NCI-H2081 treated with DMSO at 0.1 percent for 48 hours (cell line): ENCODE results near the gene VAMP8.
"Not testable (repeated sequence)": the region's sequence is repeated elsewhere in the genome, so short reads cannot be mapped to it uniquely, and the experiment has no call there.

Experiments used
- DNase-seq: peaks from one replicate; lab custom pipeline; 2025; lab: John Stamatoyannopoulos, UW

VAMP8 gene

DNA sequence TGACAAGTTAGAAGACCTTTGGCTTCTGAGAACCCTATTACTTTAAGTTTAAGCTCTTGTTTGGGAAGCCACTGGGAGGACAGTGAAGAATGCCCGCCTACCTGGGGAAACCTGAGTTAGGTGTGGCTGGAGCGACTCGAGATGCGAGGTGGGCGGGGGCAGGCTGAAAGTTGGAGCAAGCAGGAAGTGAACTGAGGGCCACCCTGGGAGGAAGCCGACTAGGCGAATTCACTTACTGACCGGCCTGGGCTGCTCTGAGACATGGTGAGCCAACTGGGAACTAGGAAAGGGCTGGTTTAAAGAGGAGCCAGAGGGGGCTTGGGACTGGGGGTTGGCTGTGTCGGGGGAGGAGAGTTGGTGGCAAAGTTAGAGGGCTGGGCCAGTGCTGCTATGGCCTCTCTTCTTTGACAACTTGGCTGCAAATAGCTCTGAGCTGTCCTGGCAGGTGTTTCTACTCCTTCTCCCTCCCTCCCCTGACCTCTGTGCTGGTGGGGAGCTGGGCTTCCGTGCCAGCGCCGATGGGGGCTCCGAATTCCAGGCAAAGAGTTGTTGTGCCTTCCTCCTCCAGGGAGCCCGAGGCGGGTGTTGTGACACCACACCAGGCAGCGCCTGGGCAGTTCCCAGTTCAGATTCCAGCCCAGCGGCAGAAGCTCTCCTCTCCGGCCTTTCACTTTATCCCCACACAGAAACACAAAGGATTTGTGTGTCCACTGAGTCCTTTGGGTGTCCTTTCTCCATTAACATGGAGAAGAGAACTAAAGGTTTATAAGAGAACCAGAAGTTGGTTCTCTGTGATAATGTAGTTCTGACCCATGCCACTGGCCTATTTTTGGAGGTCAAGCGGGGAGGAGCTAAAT lies at the start of gene VAMP8:
Gene VAMP8 (plus strand): TSS at position 201 of the 857 bp plus-strand sequence. CDS start 61 bp downstream, at position 262.
- no peak for DNase-seq

DNA sequence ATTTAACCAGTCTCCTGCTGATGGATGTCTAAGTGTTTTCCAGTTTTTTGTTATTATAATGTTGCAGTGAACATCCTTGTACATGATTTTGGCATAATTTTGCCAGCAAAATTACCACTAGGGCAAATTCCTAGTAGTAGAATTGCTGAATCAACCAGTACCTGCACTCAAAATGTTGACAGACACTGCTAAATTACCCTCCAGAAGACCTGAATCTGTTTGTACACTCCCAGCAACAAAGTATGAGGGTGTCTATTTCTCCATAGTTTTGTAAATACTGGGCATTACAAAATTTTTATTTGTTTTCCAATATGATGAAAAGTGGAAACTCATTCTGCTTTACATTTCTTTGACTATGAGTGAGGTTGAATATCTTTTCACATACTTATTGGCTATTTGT lies 49.6 kb upstream of the VAMP8 start:
- DNase-seq: no peak

DNA sequence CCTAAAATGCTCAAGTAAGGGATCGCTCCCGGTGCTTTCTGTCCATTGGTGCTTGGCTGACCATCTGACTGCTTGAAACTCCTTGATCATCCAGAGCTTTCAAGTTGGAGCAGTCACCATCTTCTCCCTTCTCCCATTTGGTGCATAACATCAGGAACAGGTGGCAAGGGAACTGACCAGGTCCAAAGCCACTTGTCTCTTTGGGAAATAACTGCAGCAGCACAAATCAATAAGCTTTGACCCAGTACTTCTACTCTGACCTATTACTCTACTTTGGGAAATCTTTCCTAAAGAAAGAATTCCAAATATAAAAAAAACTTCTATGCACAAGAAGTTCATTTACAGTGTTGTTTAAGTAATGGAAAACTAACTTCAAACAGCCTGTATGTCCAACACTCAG lies 49.0 kb upstream of the VAMP8 start:
- DNase-seq: no peak

DNA sequence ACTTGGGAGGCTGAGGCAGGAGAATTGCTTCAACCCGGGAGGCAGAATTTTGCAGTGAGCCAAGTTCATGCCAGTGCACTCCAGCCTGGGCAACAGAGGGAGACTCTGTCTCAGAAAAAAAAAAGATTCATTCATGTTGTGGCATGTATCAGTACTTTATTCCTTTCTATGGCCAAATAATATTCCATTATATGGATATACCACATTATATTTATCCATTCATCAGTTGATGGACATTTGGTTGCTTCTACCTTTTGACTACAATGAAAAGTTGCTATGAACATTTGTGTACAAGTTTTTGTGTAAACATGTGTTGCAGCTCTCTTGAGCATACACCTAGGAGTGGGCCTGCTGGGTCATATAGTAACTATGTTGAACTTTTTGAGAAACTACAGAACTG lies 47.6 kb upstream of the VAMP8 start:
- no peak for DNase-seq

GRCh38 chr2:85531589-85531988 lies 45.8 kb upstream of the VAMP8 start:
- DNase-seq: no peak

DNA sequence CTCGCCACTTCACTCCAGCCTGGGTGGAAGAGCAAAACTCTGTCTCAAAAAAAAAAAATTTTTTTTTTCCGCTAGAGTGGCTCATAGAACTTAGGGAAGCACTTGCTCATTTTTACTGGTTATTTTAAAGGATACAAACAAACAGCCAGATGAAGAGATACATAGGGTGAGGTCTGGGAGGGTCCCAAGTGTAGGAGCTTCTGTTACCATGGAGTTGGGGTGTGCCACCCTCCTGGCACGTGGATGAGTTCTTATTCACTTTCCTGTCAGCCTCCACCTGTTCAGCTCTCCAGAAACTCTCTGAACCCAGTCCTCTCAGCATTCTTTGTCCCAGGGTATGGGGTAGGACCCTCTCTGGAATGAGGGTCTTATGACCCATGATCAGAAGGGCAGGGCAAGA lies 43.3 kb upstream of the VAMP8 start:
- DNase-seq: no peak

GRCh38 chr2:85534881-85535280 lies 42.5 kb upstream of the VAMP8 start:
- DNase-seq: no peak

DNA sequence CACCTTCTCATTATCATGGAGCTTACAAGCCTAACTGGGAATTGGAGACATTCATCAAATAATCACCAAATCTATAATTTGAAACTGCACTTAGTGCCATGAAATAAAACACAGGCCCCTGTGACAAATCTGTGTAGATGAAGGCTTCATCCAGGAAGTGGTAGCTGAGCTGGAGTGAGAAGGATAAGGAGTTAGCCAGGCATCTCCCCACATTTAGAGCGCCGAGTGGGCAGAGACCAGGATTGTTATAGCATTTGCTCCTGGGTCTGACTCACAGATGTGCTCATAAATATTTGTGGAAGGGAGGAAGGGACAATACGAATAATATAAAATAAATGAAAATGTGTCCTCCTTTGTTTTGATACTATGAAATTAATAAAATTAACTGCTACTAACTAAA lies 40.9 kb upstream of the VAMP8 start:
- no peak for DNase-seq

DNA sequence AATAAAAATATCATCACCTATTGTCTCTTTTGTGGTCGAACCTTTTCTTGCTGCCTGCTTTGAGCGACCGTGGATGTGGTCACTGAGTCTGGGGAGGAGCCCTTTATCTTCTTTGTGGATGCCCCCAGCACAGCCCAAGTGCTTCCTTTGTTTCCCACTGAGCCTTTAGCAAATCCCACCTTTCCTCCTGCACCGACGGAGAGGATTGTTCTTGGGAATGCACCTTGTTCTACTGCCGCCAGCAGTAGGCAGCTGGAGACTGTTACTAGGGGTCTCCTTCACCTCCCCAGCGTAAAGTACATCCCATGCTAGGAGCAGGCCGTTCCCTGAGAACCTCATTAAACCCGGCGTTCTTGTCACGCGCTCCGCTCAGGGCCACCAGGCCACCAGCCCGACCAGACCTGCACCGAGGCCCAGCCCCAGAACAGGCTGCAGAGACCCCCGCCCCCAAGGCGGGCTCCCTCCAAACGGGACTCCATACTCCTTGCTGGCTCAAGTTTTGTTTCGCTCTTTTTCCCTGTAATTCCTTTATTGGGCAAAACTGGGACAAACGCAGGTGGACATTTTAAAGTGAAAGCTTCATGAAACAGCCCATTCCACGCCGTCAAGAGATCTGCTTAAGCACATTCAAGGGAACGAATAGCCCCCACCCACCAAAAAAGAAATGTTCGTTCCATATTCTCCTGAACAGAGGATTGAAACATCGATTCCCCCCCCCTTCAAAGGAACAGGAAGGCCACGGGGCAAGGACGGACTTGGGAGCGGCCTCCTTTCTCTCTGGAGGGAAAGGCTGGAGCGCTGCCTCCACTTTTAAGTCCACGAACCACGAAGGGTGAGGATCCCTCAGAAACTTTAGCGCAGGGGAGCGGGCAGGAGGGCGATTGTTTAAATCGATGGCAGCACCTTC lies 39.5 kb upstream of the VAMP8 start:
- DNase-seq: no peak

GRCh38 chr2:85538507-85539360 lies 38.7 kb upstream of the VAMP8 start, which contains the start of gene MAT2A:
MAT2A (plus strand) TSS chr2:85539168; CDS start chr2:85539288, 120 bp downstream.
- DNase-seq: peak; percentile 64

DNA sequence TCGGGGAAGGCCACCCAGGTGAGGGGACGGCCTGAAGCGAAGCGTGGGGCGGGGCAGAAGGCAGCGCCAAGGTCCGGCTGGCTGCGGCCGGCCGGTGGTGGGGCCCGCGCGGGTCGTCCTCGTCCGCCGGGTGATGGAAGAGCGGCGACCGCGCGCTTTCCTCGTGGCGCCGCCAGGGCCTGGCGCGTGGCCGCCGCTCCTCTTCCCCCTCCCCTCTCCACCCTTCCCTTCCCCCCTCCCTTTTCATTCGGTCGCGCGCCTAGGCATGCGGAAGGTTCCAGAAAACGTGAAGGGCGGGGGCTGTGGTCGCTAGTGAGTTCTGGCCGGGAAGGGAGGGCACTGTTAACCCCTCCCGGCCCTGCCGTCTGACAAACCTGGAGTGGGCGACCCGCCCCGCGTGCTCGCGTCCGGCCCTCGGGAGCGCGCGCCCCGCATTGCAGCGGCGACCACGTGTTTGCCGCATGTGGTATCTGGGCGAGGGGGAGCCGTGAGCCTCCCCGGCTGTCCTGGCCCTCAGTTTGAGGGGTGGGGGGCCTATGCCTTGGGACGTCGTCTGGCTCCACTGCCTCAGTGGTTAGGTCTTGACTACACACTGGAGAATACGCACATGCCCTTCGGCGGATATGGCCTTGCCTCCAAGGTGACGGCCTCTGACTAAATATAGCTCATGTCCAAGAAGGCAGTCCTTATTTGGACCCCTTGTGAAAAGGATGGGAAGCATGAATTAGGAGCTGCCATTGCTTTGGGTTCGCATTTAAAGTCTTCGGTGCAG lies 37.8 kb upstream of the VAMP8 start:
- DNase-seq: no peak

GRCh38 chr2:85540133-85540648 lies 37.2 kb upstream of the VAMP8 start:
- DNase-seq: no peak

- no peak for DNase-seq
Measured at GRCh38 chr2:85541262-85541661, 36.1 kb upstream of the VAMP8 start.

- DNase-seq: no peak
Measured at GRCh38 chr2:85541753-85542457, 35.5 kb upstream of the VAMP8 start.

- DNase-seq: no peak
Measured at GRCh38 chr2:85542777-85543176, 34.6 kb upstream of the VAMP8 start.

- DNase-seq: not testable (repeated sequence)
Measured at GRCh38 chr2:85544254-85544691, 33.1 kb upstream of the VAMP8 start.

GRCh38 chr2:85544915-85545779 lies 32.2 kb upstream of the VAMP8 start:
- not testable (repeated sequence) for DNase-seq

- DNase-seq: no peak
Measured at GRCh38 chr2:85545780-85546240, 31.6 kb upstream of the VAMP8 start.
